WERI-Rb-1 (cell line): ENCODE results near the gene RSPO4.
"Not testable (repeated sequence)": the region's sequence is repeated elsewhere in the genome, so short reads cannot be mapped to it uniquely, and the experiment has no call there.

Source experiments
- DNase-seq: peaks from one replicate; pipeline ENCODE4 v3.0.0-alpha.2; 2020
- H3K27ac ChIP-seq: fragments of 250-450 bp; sonication (Bioruptor Pico); 2 replicates; pipeline ENCODE4 v1.5.1; 2020; ENCODE audit warnings: mild to moderate bottlenecking, moderate library complexity
- H3K27me3 ChIP-seq: fragments of 250-450 bp; sonication (Bioruptor Pico); 2 replicates; pipeline ENCODE4 v1.5.1; 2021; ENCODE audit warnings: mild to moderate bottlenecking, low read depth, moderate library complexity; ENCODE audit not compliant: insufficient read depth, severe bottlenecking
- H3K36me3 ChIP-seq: fragments of 250-450 bp; sonication (Bioruptor Pico); 2 replicates; pipeline ENCODE4 v1.5.1; 2020; ENCODE audit warnings: mild to moderate bottlenecking, moderate library complexity
- H3K4me3 ChIP-seq: 2 replicates; pipeline ENCODE4 v1.5.1; 2011; ENCODE audit warnings: low read depth, mild to moderate bottlenecking, control low read depth, low read length
- H3K9me3 ChIP-seq: fragments of 250-450 bp; sonication (Bioruptor Pico); 2 replicates; pipeline ENCODE4 v1.5.1; 2021; ENCODE audit warnings: mild to moderate bottlenecking, moderate library complexity; ENCODE audit not compliant: severe bottlenecking
- CTCF ChIP-seq: IDR thresholded peaks from 2 replicates; pipeline ENCODE4 v1.5.1; 2011; ENCODE audit warnings: low read depth, mild to moderate bottlenecking, control low read depth, inconsistent platforms, low read length

Gene RSPO4

GRCh38 chr20:987677-988076 lies 14.4 kb downstream of the RSPO4 start:
- TF ChIP-seq CTCF, result no peak
- Histone ChIP-seq H3K9me3 (no peaks in the 10 kb centered on the region), H3K27ac (no peak overlapping the region), H3K4me3 (no peak overlapping the region), H3K36me3 (no peaks in the 10 kb centered on the region), H3K27me3 (no peaks in the 10 kb centered on the region)
- DNase-seq, result no peak

- Histone ChIP-seq H3K9me3 (no peaks in the 10 kb centered on the region), H3K27ac (no peak overlapping the region), H3K27me3 (no peaks in the 10 kb centered on the region), H3K4me3 (no peak overlapping the region), H3K36me3 (no peaks in the 10 kb centered on the region)
- TF ChIP-seq CTCF, result no peak
- no peak for DNase-seq
Observed at GRCh38 chr20:986733-987355, 15.3 kb downstream of the RSPO4 start.

- H3K9me3 ChIP-seq, DNase-seq, H3K27ac ChIP-seq, H3K36me3 ChIP-seq, H3K4me3 ChIP-seq, H3K27me3 ChIP-seq: not testable (repeated sequence)
Observed at GRCh38 chr20:984994-985393, 17.1 kb downstream of the RSPO4 start.

GRCh38 chr20:982754-983153 lies 19.4 kb downstream of the RSPO4 start:
- DNase-seq, result no peak
- no peak for TF ChIP-seq CTCF
- no peak overlapping the region for H3K4me3 ChIP-seq

DNA sequence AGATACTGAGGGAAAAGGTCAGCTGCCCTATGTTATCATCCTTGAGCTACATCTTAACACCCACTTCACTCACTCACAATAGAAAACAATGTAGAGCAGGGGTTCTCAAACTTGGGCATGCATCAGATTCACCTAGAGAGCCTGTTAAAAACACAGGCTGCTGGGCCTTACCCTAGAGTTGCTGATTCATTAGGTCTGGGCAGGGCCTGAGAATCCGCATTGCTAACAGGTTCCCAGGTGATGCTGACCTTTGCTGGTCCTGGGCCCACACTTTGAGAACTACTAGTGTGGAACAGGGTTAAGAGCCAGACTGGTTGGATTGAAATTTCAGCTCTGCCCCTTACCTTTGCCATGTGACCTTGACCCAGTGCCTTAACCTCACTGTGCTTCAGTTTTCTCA lies 25.1 kb downstream of the RSPO4 start:
- no peaks in the 10 kb centered on the region for H3K27me3 ChIP-seq
- no peak for DNase-seq
- no peaks in the 10 kb centered on the region for H3K36me3 ChIP-seq
- H3K4me3 ChIP-seq, result no peak overlapping the region
- H3K9me3 ChIP-seq, result no peaks in the 10 kb centered on the region
- H3K27ac ChIP-seq, result no peak overlapping the region
- TF ChIP-seq CTCF, result no peak

More at GRCh38 chr20:982754-983153, 19.4 kb downstream of the RSPO4 start:
- Histone ChIP-seq H3K27ac (no peak overlapping the region), H3K9me3 (no peaks in the 10 kb centered on the region), H3K36me3 (no peaks in the 10 kb centered on the region), H3K27me3 (no peaks in the 10 kb centered on the region)

DNA sequence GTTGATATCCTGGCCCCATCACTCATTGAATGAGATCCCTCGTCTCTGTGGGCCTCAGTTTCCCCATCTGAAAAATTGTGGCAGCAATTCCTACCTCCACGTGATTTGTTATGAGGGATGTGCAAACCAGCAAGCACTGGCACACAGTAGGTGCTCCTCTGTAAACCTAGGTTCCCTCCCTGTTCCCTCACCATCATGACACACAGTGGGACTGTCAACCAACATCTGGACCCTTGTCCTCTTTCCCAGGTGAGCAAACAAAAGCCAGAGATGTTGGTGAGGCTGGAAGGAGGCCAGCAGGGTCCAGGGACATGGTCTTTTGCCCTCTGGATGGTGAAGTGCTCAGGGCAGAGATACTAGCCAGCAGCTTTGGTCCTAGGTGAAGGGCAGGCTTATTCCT lies 26.1 kb downstream of the RSPO4 start:
- no peak for DNase-seq
- no peaks in the 10 kb centered on the region for H3K27me3 ChIP-seq
- H3K4me3 ChIP-seq, result no peak overlapping the region
- no peak overlapping the region for H3K27ac ChIP-seq
- no peaks in the 10 kb centered on the region for H3K9me3 ChIP-seq
- no peak for TF ChIP-seq CTCF
- H3K36me3 ChIP-seq, result no peaks in the 10 kb centered on the region
